Loucy (cell line): ENCODE results near the gene SMCO3.
A peak's percentile ranks its signal among the peaks of the same experiment; 100 is the strongest.

Experiments
- H2AFZ ChIP-seq: fragments of 200-600 bp; sonication (generic); 2 replicates; pipeline ENCODE4 v1.6.0; 2016; ENCODE audit warnings: antibody characterized with exemption, mild to moderate bottlenecking, low read length, moderate library complexity
- H3F3A ChIP-seq: fragments of 200-600 bp; 2 replicates; pipeline ENCODE4 v1.6.0; 2016; ENCODE audit warnings: antibody characterized with exemption, low read depth, mild to moderate bottlenecking
- H3K27me3 ChIP-seq: fragments of 200-600 bp; sonication (generic); 2 replicates; pipeline ENCODE4 v1.6.1; 2014; ENCODE audit warnings: low read length, mild to moderate bottlenecking; ENCODE audit not compliant: insufficient read depth, poor library complexity, severe bottlenecking
- H3K36me3 ChIP-seq: fragments of 200-600 bp; sonication (generic); 2 replicates; pipeline ENCODE4 v1.6.1; 2016; ENCODE audit warnings: low read length; ENCODE audit not compliant: insufficient read depth
- H3K4me1 ChIP-seq: fragments of 200-600 bp; sonication (generic); 2 replicates; pipeline ENCODE4 v1.5.1; 2014; ENCODE audit warnings: low read length, mild to moderate bottlenecking; ENCODE audit not compliant: insufficient read depth, poor library complexity, severe bottlenecking
- H3K4me2 ChIP-seq: fragments of 200-600 bp; sonication (generic); 2 replicates; pipeline ENCODE4 v1.6.0; 2014; ENCODE audit warnings: antibody characterized with exemption, low read length, low read depth, mild to moderate bottlenecking; ENCODE audit not compliant: poor library complexity, severe bottlenecking
- H3K4me3 ChIP-seq: fragments of 200-600 bp; sonication (generic); 2 replicates; pipeline ENCODE4 v1.5.1; 2014; ENCODE audit warnings: low read length, mild to moderate bottlenecking, mixed read lengths; ENCODE audit not compliant: poor library complexity, severe bottlenecking
- H3K79me2 ChIP-seq: fragments of 200-600 bp; sonication (generic); 2 replicates; pipeline ENCODE4 v1.6.1; 2014; ENCODE audit warnings: low read length; ENCODE audit not compliant: insufficient read depth
- H3K9ac ChIP-seq: fragments of 200-600 bp; sonication (generic); 2 replicates; pipeline ENCODE4 v1.6.0; 2014; ENCODE audit warnings: mild to moderate bottlenecking, low read depth, low read length, moderate library complexity; ENCODE audit not compliant: poor library complexity, severe bottlenecking
- H3K9me2 ChIP-seq: fragments of 200-600 bp; sonication (generic); replicated peaks from 2 replicates; pipeline ENCODE4 v1.6.1; 2016; ENCODE audit warnings: low read depth, low read length, mixed read lengths
- H3K9me3 ChIP-seq: fragments of 200-600 bp; sonication (generic); 2 replicates; pipeline ENCODE4 v1.6.1; 2014; ENCODE audit warnings: mild to moderate bottlenecking, antibody characterized with exemption, low read length, low read depth; ENCODE audit not compliant: insufficient read depth
- H4K20me1 ChIP-seq: fragments of 200-600 bp; sonication (generic); 2 replicates; pipeline ENCODE4 v1.6.0; 2014; ENCODE audit warnings: antibody characterized with exemption, low read length, mild to moderate bottlenecking; ENCODE audit not compliant: insufficient read depth, poor library complexity, severe bottlenecking
- EZH2phosphoT487 ChIP-seq: fragments of 200-600 bp; IDR thresholded peaks from 2 replicates; pipeline ENCODE4 v1.6.1; 2018; ENCODE audit warnings: antibody characterized with exemption, mild to moderate bottlenecking, moderate library complexity, borderline replicate concordance
- TF ChIP-seq, protein P1 (sequence below): fragments of 200-600 bp; sonication (generic); conservative IDR thresholded peaks from 2 replicates; pipeline ENCODE4 v1.5.1; 2014; ENCODE audit warnings: mild to moderate bottlenecking, antibody characterized with exemption, low read length

SMCO3 gene

DNA sequence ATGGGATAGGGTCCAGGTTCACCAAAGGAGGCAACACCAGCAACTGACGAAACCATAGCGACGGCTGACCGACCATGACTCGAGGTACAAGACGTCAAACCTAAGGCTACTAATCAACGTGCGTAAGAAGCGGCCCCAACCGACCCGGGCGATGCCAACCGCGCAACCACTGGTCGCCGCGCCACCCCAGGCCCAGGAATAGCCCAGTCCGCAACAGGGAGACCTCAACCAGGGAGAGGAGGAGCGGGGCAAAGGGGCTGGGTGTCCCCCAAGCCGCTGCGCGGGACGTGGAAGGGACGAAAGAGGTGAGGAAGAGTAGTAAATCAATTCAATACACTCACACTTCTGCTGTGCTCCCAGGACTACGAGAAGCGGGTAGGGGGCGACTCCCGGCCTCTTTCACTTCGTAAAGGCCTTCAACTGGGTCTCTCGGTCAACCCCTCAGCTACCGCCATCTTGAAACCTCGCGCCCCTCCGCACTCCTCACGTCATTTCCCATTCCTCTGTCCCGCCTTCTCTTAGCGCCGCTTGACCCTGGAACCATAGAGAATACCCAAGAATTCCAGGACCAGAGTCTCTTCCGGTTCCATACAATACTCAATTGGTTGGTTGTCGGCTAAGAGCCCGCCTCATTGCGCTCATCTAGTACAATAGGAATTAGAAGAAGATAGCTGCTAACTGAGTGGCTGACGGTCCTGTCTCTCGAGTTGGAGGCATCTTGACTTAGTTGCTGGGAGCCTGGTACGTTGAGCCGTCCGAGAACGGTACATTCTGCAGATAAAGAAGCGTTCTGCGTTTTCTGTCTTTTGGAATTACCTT, 10.8 kb downstream of the SMCO3 start, which contains the start of the genes C12orf60 and WBP11:
C12orf60 (plus strand) TSS at position 660 of the 819 bp plus-strand sequence. CDS start 19,266 bp downstream, outside the sequence.
WBP11 (minus strand) TSS at position 468 of the 819 bp plus-strand sequence. CDS start 2,095 bp downstream, outside the sequence.
- H3K36me3 ChIP-seq: peaks cover 14% of the 10 kb centered on the region; the same call in 1 of the 2 replicates
- no peak for TF ChIP-seq EZH2phosphoT487
- TF ChIP-seq, protein P1, sequence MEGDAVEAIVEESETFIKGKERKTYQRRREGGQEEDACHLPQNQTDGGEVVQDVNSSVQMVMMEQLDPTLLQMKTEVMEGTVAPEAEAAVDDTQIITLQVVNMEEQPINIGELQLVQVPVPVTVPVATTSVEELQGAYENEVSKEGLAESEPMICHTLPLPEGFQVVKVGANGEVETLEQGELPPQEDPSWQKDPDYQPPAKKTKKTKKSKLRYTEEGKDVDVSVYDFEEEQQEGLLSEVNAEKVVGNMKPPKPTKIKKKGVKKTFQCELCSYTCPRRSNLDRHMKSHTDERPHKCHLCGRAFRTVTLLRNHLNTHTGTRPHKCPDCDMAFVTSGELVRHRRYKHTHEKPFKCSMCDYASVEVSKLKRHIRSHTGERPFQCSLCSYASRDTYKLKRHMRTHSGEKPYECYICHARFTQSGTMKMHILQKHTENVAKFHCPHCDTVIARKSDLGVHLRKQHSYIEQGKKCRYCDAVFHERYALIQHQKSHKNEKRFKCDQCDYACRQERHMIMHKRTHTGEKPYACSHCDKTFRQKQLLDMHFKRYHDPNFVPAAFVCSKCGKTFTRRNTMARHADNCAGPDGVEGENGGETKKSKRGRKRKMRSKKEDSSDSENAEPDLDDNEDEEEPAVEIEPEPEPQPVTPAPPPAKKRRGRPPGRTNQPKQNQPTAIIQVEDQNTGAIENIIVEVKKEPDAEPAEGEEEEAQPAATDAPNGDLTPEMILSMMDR: no peak
- H2AFZ ChIP-seq: peak within 1 kb of the TSS; percentile 89
- peak within 1 kb of the TSS; percentile 99 for H3K4me2 ChIP-seq
- H3K4me3 ChIP-seq: peak within 1 kb of the TSS; percentile 77
- peaks cover 43% of the 10 kb centered on the region for H4K20me1 ChIP-seq
- H3K4me1 ChIP-seq: peaks cover 43% of the 10 kb centered on the region
- H3K27me3 ChIP-seq: no peaks in the 10 kb centered on the region
- peaks cover 62% of the 10 kb centered on the region for H3K79me2 ChIP-seq
- H3K9me2 ChIP-seq: no peaks in the 10 kb centered on the region
- peak within 1 kb of the TSS; percentile 92 for H3K9ac ChIP-seq
- H3K9me3 ChIP-seq: no peaks in the 10 kb centered on the region
- H3F3A ChIP-seq: no peaks in the 10 kb centered on the region

DNA sequence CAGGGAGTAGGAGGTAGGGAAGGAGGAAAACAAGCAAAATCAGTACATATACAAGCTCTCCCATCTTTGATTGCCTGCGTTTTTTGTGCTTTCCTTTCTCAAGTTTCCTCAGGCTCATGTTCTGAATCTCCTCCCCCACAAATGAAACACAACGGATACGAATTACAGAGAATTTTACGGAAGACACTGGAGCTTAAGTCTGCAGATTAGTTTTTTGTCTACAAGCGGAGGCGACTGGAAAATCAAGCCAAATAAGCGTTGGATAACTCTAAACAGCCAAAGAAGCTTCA, 11.3 kb downstream of the SMCO3 start:
- H3K9ac ChIP-seq: peak overlapping the region; percentile 92
- H3K36me3 ChIP-seq: peaks cover 19% of the 10 kb centered on the region; the same call in 1 of the 2 replicates
- no peak for TF ChIP-seq EZH2phosphoT487
- TF ChIP-seq, protein P1: no peak
- H3K9me2 ChIP-seq: no peaks in the 10 kb centered on the region
- peaks cover 68% of the 10 kb centered on the region for H3K79me2 ChIP-seq
- H3K9me3 ChIP-seq: no peaks in the 10 kb centered on the region
- peak overlapping the region; percentile 77 for H3K4me3 ChIP-seq
- no peaks in the 10 kb centered on the region for H3F3A ChIP-seq
- peak overlapping the region; percentile 79 for H2AFZ ChIP-seq
- peaks cover 45% of the 10 kb centered on the region for H4K20me1 ChIP-seq
- H3K27me3 ChIP-seq: no peaks in the 10 kb centered on the region
- H3K4me1 ChIP-seq: peaks cover 46% of the 10 kb centered on the region
- H3K4me2 ChIP-seq: peak overlapping the region; percentile 99

DNA sequence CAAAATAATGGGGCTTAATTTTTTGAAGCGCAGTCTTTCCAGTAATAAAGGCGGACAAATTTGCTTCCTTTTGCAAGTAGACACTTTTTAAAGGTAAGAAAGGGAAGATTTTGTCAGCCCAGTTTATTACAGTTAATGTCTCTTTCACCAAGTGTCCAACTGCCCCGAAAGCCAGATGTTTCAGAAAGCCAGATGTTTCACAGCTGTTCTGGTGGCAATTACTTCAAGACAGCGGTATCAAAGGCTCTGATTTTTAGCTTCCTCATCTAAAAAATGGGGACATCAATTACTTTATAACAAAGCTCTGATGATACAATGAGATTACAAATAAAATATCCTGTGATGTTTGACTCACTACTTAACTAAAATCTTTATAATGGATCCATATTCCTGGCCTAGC, 11.7 kb downstream of the SMCO3 start:
- no peak overlapping the region for H2AFZ ChIP-seq
- H3K79me2 ChIP-seq: peaks cover 72% of the 10 kb centered on the region
- no peaks in the 10 kb centered on the region for H3K9me2 ChIP-seq
- H3K9ac ChIP-seq: peak overlapping the region; percentile 92
- H3K9me3 ChIP-seq: no peaks in the 10 kb centered on the region
- H3K36me3 ChIP-seq: peaks cover 24% of the 10 kb centered on the region; the same call in 1 of the 2 replicates
- peaks cover 46% of the 10 kb centered on the region for H3K4me1 ChIP-seq
- H3F3A ChIP-seq: no peaks in the 10 kb centered on the region
- H3K4me3 ChIP-seq: peak overlapping the region; percentile 77
- peaks cover 45% of the 10 kb centered on the region for H4K20me1 ChIP-seq
- peak overlapping the region; percentile 99 for H3K4me2 ChIP-seq
- H3K27me3 ChIP-seq: no peaks in the 10 kb centered on the region
- TF ChIP-seq EZH2phosphoT487: no peak
- TF ChIP-seq, protein P1: no peak
